ENCODE measurements around the gene SPTBN5.

DNA sequence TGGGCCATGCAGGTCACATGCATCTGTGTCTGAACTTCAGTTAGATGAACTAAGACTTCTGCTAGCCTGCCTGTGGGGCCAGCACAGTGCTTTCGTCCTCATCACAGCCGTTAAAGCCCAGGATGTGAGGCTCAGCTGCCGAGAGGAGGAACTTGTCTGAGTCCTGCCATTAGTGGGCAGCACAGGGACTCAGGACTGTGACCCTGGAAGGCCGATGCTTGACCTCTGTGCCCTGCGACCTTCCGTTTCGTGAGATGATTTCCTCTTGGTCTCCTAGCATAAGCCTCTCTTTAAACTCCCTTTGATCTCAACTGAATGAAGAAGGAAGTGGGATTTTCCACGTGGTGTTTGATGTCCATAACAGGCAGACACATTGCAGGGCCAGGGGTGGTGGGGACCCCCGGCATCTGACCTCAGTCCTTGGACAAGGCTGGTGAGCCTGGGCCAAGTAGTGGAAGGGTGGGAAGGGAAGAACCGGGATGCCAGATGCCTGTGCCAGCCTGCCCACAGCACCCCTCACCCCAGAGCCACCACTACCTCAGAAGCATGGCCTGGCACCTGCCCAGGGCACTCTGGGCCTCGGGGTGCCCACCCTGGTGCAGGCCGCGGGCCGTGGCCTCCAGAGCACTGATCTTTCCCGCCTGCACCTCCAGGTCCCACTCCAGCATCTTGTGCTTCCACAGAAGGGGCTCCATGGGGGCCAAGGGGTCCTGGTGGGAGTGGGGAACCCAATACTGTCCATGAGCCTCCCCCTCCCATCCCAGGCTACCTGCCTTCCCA, 33.6 kb downstream of the SPTBN5 start:
- no peak for TF ChIP-seq POLR2A (IDR thresholded peaks at IDR 0.05)
- TF ChIP-seq, protein P1, sequence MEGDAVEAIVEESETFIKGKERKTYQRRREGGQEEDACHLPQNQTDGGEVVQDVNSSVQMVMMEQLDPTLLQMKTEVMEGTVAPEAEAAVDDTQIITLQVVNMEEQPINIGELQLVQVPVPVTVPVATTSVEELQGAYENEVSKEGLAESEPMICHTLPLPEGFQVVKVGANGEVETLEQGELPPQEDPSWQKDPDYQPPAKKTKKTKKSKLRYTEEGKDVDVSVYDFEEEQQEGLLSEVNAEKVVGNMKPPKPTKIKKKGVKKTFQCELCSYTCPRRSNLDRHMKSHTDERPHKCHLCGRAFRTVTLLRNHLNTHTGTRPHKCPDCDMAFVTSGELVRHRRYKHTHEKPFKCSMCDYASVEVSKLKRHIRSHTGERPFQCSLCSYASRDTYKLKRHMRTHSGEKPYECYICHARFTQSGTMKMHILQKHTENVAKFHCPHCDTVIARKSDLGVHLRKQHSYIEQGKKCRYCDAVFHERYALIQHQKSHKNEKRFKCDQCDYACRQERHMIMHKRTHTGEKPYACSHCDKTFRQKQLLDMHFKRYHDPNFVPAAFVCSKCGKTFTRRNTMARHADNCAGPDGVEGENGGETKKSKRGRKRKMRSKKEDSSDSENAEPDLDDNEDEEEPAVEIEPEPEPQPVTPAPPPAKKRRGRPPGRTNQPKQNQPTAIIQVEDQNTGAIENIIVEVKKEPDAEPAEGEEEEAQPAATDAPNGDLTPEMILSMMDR (IDR thresholded peaks at IDR 0.05) = no peak
